K562 (cell line): ENCODE results near the gene FXYD1. TPM values are rescaled to one million over a fixed set of nuclear protein-coding genes. Genes with fewer than 3 reads are reported as not detected.

ENCODE experiments used
- ATAC-seq: fragments of 200-7000 bp; cut with Tn5 transposase; 3 replicates; pipeline ENCODE4 v1.9.1; 2020; ENCODE audit warnings: moderate library complexity
- BruUV-seq: library from RNA; stranded (reverse); fragments of 400-500 nt; replicated peaks from 2 replicates; lab custom pipeline; 2021; lab: Mats Ljungman, UMichigan
- CTCF ChIA-PET: fragments of 300-600 bp; formaldehyde crosslinking; extraction: SDS; loops from one replicate; lab custom pipeline; 2021; ENCODE audit warnings: low intra/inter-chr PET ratio; lab: Yijun Ruan, JAX
- POLR2A ChIA-PET: fragments of 300-600, 350-650 bp; sonication (Branson Sonifier 250); formaldehyde crosslinking; extraction: SDS; loops from one replicate; lab custom pipeline; 2021; ENCODE audit warnings: antibody characterized with exemption, inconsistent platforms; lab: Yijun Ruan, JAX
- DNase-seq, 4 experiments: peaks; one replicate each; pipeline versions ENCODE4 v3.0.0 to v3.0.0-alpha.2; 2011 to 2018; ENCODE audit warnings: low spot score in 3 of 4, mixed read lengths in 3 of 4; ENCODE audit errors: extremely low read depth in 1 of 4
- FAIRE-seq: peaks from 2 replicates; lab custom pipeline; 2011; peaks lifted over from hg19 to GRCh38; lab: Jason Lieb, UNC
- H2AFZ ChIP-seq: 2 replicates; pipeline ENCODE4 v1.6.0; 2011; ENCODE audit warnings: low read depth, low read length, control low read depth, inconsistent platforms
- H3K27ac ChIP-seq: fragments of 200-600 bp; 3 replicates; pipeline ENCODE4 v1.8.0; 2011; ENCODE audit warnings: low read depth, mild to moderate bottlenecking, control low read depth, inconsistent platforms, low read length, moderate library complexity, mixed read lengths; ENCODE audit errors: extremely low read depth
- H3K27me3 ChIP-seq, 2 experiments: fragments of 300-600 bp in 1 of 2; 2 replicates in 1 of 2; 3 replicates in 1 of 2; pipeline versions ENCODE4 v1.6.0 to v1.8.0; 2011; ENCODE audit warnings: inconsistent platforms in 2 of 2, low read length in 2 of 2, mild to moderate bottlenecking in 1 of 2, mixed read lengths in 1 of 2, moderate library complexity in 1 of 2; ENCODE audit not compliant: control insufficient read depth in 2 of 2, insufficient read depth in 2 of 2
- H3K36me3 ChIP-seq: fragments of 300-600 bp; 3 replicates; pipeline ENCODE4 v1.8.0; 2011; ENCODE audit warnings: mild to moderate bottlenecking, low read length, inconsistent platforms; ENCODE audit not compliant: control insufficient read depth, insufficient read depth
- H3K4me1 ChIP-seq, 2 experiments: fragments of 200-600 bp in 1 of 2; replicated peaks in 1 of 2; 2 replicates in 1 of 2; 3 replicates in 1 of 2; pipeline versions ENCODE4 v1.5.1 to v1.8.0; 2011; ENCODE audit warnings: inconsistent platforms in 2 of 2, low read length in 2 of 2, mild to moderate bottlenecking in 1 of 2, mixed read lengths in 1 of 2, moderate library complexity in 1 of 2; ENCODE audit not compliant: control insufficient read depth in 2 of 2, insufficient read depth in 2 of 2
- H3K4me2 ChIP-seq: 2 replicates; pipeline ENCODE4 v1.6.1; 2011; ENCODE audit warnings: low read length, control low read depth, inconsistent platforms, mixed read lengths; ENCODE audit not compliant: insufficient read depth
- H3K4me3 ChIP-seq: fragments of 200-600 bp; sonication (generic), shearing (Covaris generic); 2 replicates; pipeline ENCODE4 v1.5.1; 2016; ENCODE audit warnings: control low read depth, inconsistent platforms
- H3K79me2 ChIP-seq: fragments of 200-600 bp; 3 replicates; pipeline ENCODE4 v1.8.0; 2011; ENCODE audit warnings: low read length, inconsistent platforms; ENCODE audit not compliant: control insufficient read depth, insufficient read depth
- H3K9ac ChIP-seq, 2 experiments: 2 replicates each; pipeline versions ENCODE4 v1.6.0 to v1.6.1; 2011; ENCODE audit warnings: low read depth in 2 of 2, low read length in 2 of 2, control low read depth in 1 of 2, inconsistent platforms in 1 of 2, mild to moderate bottlenecking in 1 of 2, mixed read lengths in 1 of 2; ENCODE audit not compliant: insufficient read depth in 1 of 2
- H3K9me1 ChIP-seq: one replicate; pipeline ENCODE4 v1.6.0; 2011; ENCODE audit warnings: inconsistent platforms, mild to moderate bottlenecking, low read length, moderate library complexity; ENCODE audit not compliant: control insufficient read depth, insufficient read depth
- H3K9me3 ChIP-seq: replicated peaks from 2 replicates; pipeline ENCODE4 v1.5.1; 2011; ENCODE audit warnings: low read depth, low read length, inconsistent platforms; ENCODE audit not compliant: control insufficient read depth, insufficient read depth
- H4K20me1 ChIP-seq: replicated peaks from 2 replicates; pipeline ENCODE4 v1.6.1; 2011; ENCODE audit warnings: low read length, inconsistent platforms, mixed read lengths; ENCODE audit not compliant: control insufficient read depth, insufficient read depth
- ATF2 ChIP-seq: sonication (generic); formaldehyde crosslinking; IDR thresholded peaks from 2 replicates; pipeline ENCODE4 v1.8.1; 2022; ENCODE audit warnings: missing genetic modification reagents
- HMG20A ChIP-seq: fragments of 450-650 bp; formaldehyde crosslinking; conservative IDR thresholded peaks from 2 replicates; pipeline ENCODE4 v1.4.0; 2020; ENCODE audit warnings: mild to moderate bottlenecking, mixed read lengths
- NFXL1 ChIP-seq: fragments of 450-650 bp; formaldehyde crosslinking; IDR thresholded peaks from 2 replicates; pipeline ENCODE4 v1.4.0; 2021; ENCODE audit warnings: mild to moderate bottlenecking
- POLR2AphosphoS2 ChIP-seq: IDR thresholded peaks from 2 replicates; pipeline ENCODE4 v1.6.1; 2012; ENCODE audit warnings: low read length, improper control_type of control experiment
- RBFOX2 ChIP-seq: fragments of 200-400 bp; formaldehyde crosslinking; IDR thresholded peaks from 2 replicates; pipeline ENCODE4 v1.6.1; 2017; ENCODE audit warnings: low read depth, mild to moderate bottlenecking, low read length, moderate library complexity
- SMAD2 ChIP-seq: fragments of 150-350 bp; IDR thresholded peaks from 2 replicates; pipeline ENCODE4 v1.6.1; 2014; ENCODE audit warnings: low read depth, mild to moderate bottlenecking, low read length
- STAT5B ChIP-seq: fragments of 250-450 bp; sonication (Bioruptor Pico); IDR thresholded peaks from 2 replicates; pipeline ENCODE4 v1.8.0; 2021; ENCODE audit warnings: mild to moderate bottlenecking, inconsistent platforms
- ZMIZ1 ChIP-seq, 2 experiments: fragments of 150-350 bp in 1 of 2; IDR thresholded peaks; 2 replicates each; pipeline ENCODE4 v1.6.1; 2012 to 2016; ENCODE audit warnings: low read depth in 2 of 2, low read length in 2 of 2, mild to moderate bottlenecking in 1 of 2, moderate library complexity in 1 of 2
- ZNF175 ChIP-seq: fragments of 200-800 bp; sonication (Bioruptor generic); IDR thresholded peaks from 2 replicates; pipeline ENCODE4 v1.6.1; 2016; ENCODE audit warnings: low read depth, mild to moderate bottlenecking, missing genetic modification characterization, missing compliant biosample characterization
- ZNF212 ChIP-seq: fragments of 450-650 bp; formaldehyde crosslinking; IDR thresholded peaks from 2 replicates; pipeline ENCODE4 v1.4.0; 2020; ENCODE audit warnings: mild to moderate bottlenecking
- ZNF609 ChIP-seq: sonication (generic); formaldehyde crosslinking; IDR thresholded peaks from 2 replicates; pipeline ENCODE4 v1.8.1; 2023; ENCODE audit warnings: missing genetic modification reagents, mild to moderate bottlenecking, borderline replicate concordance
- WGBS: fragments of 100-300 bp; shearing (Covaris generic); methylation state at CpG from one replicate; pipeline ENCODE4 v1.1.6; 2016; ENCODE audit warnings: low coverage, mixed read lengths; ENCODE audit not compliant: insufficient coverage; ENCODE audit errors: missing lambda C conversion rate; 5-methylcytosine and 5-hydroxymethylcytosine counted together
- in situ Hi-C: fragments of 300-500 bp; cut with MboI; formaldehyde crosslinking; loops from 4 replicates; pipeline ENCODE4 v1.15.0; 2018; ENCODE audit warnings: inconsistent platforms, mixed read lengths
- intact Hi-C: fragments of 100-400 bp; cut with micrococcal nuclease; formaldehyde crosslinking; loops from 2 replicates; pipeline ENCODE4 v1.14.2; 2022
- polyA plus RNA-seq, 8 experiments: library from polyadenylated mRNA; depleted of rRNA in 4 of 8; stranded (reverse) in 5 of 8; unstranded in 3 of 8; fragments of >200 nt; fragmentation: Nextera tagmentation in 2 of 8; fragmentation: Illumina TruSeq in 1 of 8; extraction: Ambion mirVana in 2 of 8; extraction: Trizol in 1 of 8; gene quantifications; 2 replicates each; pipeline versions ENCODE4 v1.2.1 to v1.2.3, GENCODE V29; 2011 to 2014; ENCODE audit warnings: inconsistent platforms in 1 of 8, missing spikeins in 1 of 8
- total RNA-seq, 7 experiments: library from RNA; depleted of rRNA in 6 of 7; stranded (reverse); fragments of >200 nt in 6 of 7; fragmentation: Illumina TruSeq in 2 of 7; extraction: Trizol in 2 of 7; gene quantifications; 2 replicates each; pipeline versions ENCODE4 v1.2.1 to v1.2.3, GENCODE V29; 2011 to 2021; ENCODE audit warnings: low replicate concordance in 1 of 7

FXYD1 gene
- total and polyA plus RNA-seq, 9 of the 15 experiments (the other 6 are each of a cell fraction or from before 2014, with no cell fraction given) = 0.40 to 3.2 (median 1.8) TPM; not detected in 3

GRCh38 chr19:35170359-35171061, 31.9 kb downstream of the FXYD1 start:
- WGBS = 95% methylated on average over 7 of the region's 7 CpGs
- H3K4me3 ChIP-seq = no peak overlapping the region
- H2AFZ ChIP-seq = no peak overlapping the region
- no peak overlapping the region for H3K27ac ChIP-seq
- ChIA-PET POLR2A (interaction anchor here (0.6 to 1.4 kb wide), 5 partner anchors 8 to 459 kb away, joined by 3 to 4 read pairs (median 3); no protein-coding TSS in a partner anchor), CTCF (no interaction called here)
- DNase-seq = no peak
- peaks cover 66% of the 10 kb centered on the region for H3K36me3 ChIP-seq
- H3K9ac ChIP-seq = peak overlapping the region in 1 of 2 experiments; percentile 6; a peak in 1 of 4 replicates
- intact Hi-C loops = no loop called here
- H3K9me1 ChIP-seq = no peaks in the 10 kb centered on the region
- peaks cover 38 to 39% of the 10 kb centered on the region in 2 experiments for H3K4me1 ChIP-seq
- FAIRE-seq = no peak
- no peaks in the 10 kb centered on the region for H4K20me1 ChIP-seq
- peaks cover 8% of the 10 kb centered on the region; the same call in 2 of the 3 replicates for H3K79me2 ChIP-seq
- no TSS peak for BruUV-seq
- no peak overlapping the region for H3K4me2 ChIP-seq
- no peak for ATAC-seq
- no peaks in the 10 kb centered on the region; a peak in 1 of 5 replicates for H3K27me3 ChIP-seq
- in situ Hi-C loops = no loop called here
- peaks cover 12% of the 10 kb centered on the region; the same call in 1 of the 2 replicates for H3K9me3 ChIP-seq
- no peak for TF ChIP-seq ZNF212
- no peak for TF ChIP-seq STAT5B (CRISPR knock-in tag)
- TF ChIP-seq ZNF609 = no peak
- TF ChIP-seq RBFOX2 = no peak
- TF ChIP-seq ATF2 (CRISPR knock-in tag) = no peak
- no peak for TF ChIP-seq ZNF175 (CRISPR knock-in tag)
- TF ChIP-seq SMAD2 = no peak
- no peak for TF ChIP-seq HMG20A (CRISPR knock-in tag)
- TF ChIP-seq NFXL1 (CRISPR knock-in tag) = no peak
- no peak for TF ChIP-seq ZMIZ1 (IDR thresholded peaks at IDR 0.05; ENCODE audit: low read depth in 2 of 2, low read length in 2 of 2)
- peak; percentile 59; the same call in 1 of the 2 replicates for TF ChIP-seq POLR2AphosphoS2
